ENCODE results near the gene CAMSAP1.

DNA sequence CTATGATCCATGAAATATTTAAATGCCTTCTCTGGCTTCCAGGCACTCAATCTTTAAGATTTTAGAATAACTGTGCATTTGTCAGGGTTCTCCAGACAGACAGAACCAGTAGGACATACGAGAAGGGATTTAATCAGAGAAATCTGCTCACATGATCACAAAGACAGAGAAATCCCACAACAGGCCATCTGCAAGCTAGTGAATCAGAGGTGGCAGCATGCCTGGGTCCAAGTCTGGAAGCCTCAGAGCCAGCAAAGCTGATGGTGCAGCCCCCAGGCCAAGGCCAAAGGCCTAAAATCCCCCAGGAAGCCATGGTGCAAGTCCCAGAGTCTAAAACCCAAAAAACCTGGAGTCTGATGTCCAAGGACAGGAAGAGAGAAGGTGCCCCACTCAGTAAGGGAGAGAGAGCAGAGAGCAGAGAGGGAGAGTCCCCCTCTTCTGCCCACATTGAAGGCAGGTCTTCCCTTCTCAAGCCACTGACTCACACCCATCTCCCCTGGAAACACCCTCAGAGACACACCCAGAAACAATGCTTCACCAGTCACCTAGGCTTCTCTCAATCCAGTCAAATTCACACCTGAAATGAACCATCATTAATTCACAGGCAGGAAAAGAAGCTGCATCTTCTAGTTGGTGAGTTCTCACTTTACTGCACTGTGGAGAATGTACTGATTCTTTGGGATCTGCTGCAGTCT, 48.7 kb downstream of the CAMSAP1 start:
- no peak for TF ChIP-seq TCF7 (IDR thresholded peaks at IDR 0.05; ENCODE audit: borderline replicate concordance)
- no peak for TF ChIP-seq CTCF (IDR thresholded peaks at IDR 0.05 in 2 of 3, conservative IDR thresholded peaks at IDR 0.05 in 1 of 3; ENCODE audit: control insufficient read depth in 2 of 3, extremely low read depth in 1 of 3, insufficient read depth in 1 of 3, low read depth in 3 of 3, low read length in 3 of 3)
- no peak for TF ChIP-seq POLR2AphosphoS2 (IDR thresholded peaks at IDR 0.05; ENCODE audit: low read depth, low read length)
- TF ChIP-seq NR2C2 (IDR thresholded peaks at IDR 0.05; ENCODE audit: borderline replicate concordance, control insufficient read depth, insufficient read length, low read depth): no peak
- TF ChIP-seq, protein P1, sequence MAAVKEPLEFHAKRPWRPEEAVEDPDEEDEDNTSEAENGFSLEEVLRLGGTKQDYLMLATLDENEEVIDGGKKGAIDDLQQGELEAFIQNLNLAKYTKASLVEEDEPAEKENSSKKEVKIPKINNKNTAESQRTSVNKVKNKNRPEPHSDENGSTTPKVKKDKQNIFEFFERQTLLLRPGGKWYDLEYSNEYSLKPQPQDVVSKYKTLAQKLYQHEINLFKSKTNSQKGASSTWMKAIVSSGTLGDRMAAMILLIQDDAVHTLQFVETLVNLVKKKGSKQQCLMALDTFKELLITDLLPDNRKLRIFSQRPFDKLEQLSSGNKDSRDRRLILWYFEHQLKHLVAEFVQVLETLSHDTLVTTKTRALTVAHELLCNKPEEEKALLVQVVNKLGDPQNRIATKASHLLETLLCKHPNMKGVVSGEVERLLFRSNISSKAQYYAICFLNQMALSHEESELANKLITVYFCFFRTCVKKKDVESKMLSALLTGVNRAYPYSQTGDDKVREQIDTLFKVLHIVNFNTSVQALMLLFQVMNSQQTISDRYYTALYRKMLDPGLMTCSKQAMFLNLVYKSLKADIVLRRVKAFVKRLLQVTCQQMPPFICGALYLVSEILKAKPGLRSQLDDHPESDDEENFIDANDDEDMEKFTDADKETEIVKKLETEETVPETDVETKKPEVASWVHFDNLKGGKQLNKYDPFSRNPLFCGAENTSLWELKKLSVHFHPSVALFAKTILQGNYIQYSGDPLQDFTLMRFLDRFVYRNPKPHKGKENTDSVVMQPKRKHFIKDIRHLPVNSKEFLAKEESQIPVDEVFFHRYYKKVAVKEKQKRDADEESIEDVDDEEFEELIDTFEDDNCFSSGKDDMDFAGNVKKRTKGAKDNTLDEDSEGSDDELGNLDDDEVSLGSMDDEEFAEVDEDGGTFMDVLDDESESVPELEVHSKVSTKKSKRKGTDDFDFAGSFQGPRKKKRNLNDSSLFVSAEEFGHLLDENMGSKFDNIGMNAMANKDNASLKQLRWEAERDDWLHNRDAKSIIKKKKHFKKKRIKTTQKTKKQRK (IDR thresholded peaks at IDR 0.05; ENCODE audit: low read depth, low read length): no peak
- TF ChIP-seq SIN3A (IDR thresholded peaks at IDR 0.05; ENCODE audit: low read depth, low read length): no peak
- no peak for TF ChIP-seq TAF1 (IDR thresholded peaks at IDR 0.05; ENCODE audit: borderline replicate concordance, low read depth, low read length)
- no peak for TF ChIP-seq CREB1 (IDR thresholded peaks at IDR 0.05; ENCODE audit: low read depth)
- no peak for TF ChIP-seq POLR2A (IDR thresholded peaks at IDR 0.05; ENCODE audit: low read depth, low read length)
- TF ChIP-seq YY1 (IDR thresholded peaks at IDR 0.05; ENCODE audit: low read depth, low read length): no peak
- no peak for TF ChIP-seq EZH2 (IDR thresholded peaks at IDR 0.05; ENCODE audit: borderline replicate concordance, control insufficient read depth, low read depth, low read length)
- TF ChIP-seq POLR2AphosphoS5 (IDR thresholded peaks at IDR 0.05; ENCODE audit: low read length): no peak
- no peak for TF ChIP-seq EP300 (IDR thresholded peaks at IDR 0.05; ENCODE audit: borderline replicate concordance in 1 of 2, control insufficient read depth in 1 of 2, low read depth in 2 of 2, low read length in 2 of 2)
- no peak for TF ChIP-seq GABPA (IDR thresholded peaks at IDR 0.05; ENCODE audit: low read depth)
